GM23338 (cell line): ENCODE results near the gene IMMP2L.

Experiments used
- CREB1 ChIP-seq: fragments of 250-450 bp; sonication (Bioruptor Pico); IDR thresholded peaks from 2 replicates; pipeline ENCODE4 v1.5.0; 2020; ENCODE audit warnings: low read depth, mild to moderate bottlenecking, moderate library complexity
- CTCF ChIP-seq, 2 experiments: fragments of 200-600 bp in 1 of 2; sonication (generic) in 1 of 2; conservative IDR thresholded peaks; 2 replicates each; pipeline versions ENCODE4 v1.5.1 to v1.6.1; 2016 to 2017; ENCODE audit warnings: antibody characterized with exemption in 2 of 2, low read depth in 2 of 2, mild to moderate bottlenecking in 2 of 2, moderate library complexity in 1 of 2
- EZH2 ChIP-seq: fragments of 200-600 bp; sonication (generic); IDR thresholded peaks from one replicate; pipeline ENCODE4 v1.8.0; 2017; ENCODE audit warnings: antibody characterized with exemption, mild to moderate bottlenecking, low read depth; ENCODE audit not compliant: unreplicated experiment
- EZH2phosphoT487 ChIP-seq: fragments of 200-600 bp; sonication (generic); IDR thresholded peaks from one replicate; pipeline ENCODE4 v1.8.1; 2018; ENCODE audit warnings: antibody characterized with exemption; ENCODE audit not compliant: unreplicated experiment
- JUNB ChIP-seq: IDR thresholded peaks from one replicate; pipeline ENCODE4 v1.6.1; 2016; ENCODE audit warnings: antibody characterized with exemption; ENCODE audit not compliant: unreplicated experiment
- POLR2AphosphoS5 ChIP-seq: IDR thresholded peaks from 2 replicates; pipeline ENCODE4 v1.6.1; 2016; ENCODE audit warnings: antibody characterized with exemption, low read depth
- REST ChIP-seq: IDR thresholded peaks from one replicate; pipeline ENCODE4 v1.6.1; 2018; ENCODE audit warnings: antibody characterized with exemption; ENCODE audit not compliant: unreplicated experiment
- ZNF114 ChIP-seq: fragments of 250-450 bp; sonication (Bioruptor Pico); IDR thresholded peaks from 2 replicates; pipeline ENCODE4 v1.5.0; 2020; ENCODE audit warnings: mild to moderate bottlenecking, moderate library complexity
- ZNF331 ChIP-seq: fragments of 250-450 bp; sonication (Bioruptor Pico); IDR thresholded peaks from 2 replicates; pipeline ENCODE4 v1.5.0; 2020; ENCODE audit warnings: low read depth, mild to moderate bottlenecking, moderate library complexity
- ZNF462 ChIP-seq: fragments of 250-450 bp; sonication (Bioruptor Pico); IDR thresholded peaks from 2 replicates; pipeline ENCODE4 v1.5.0; 2020; ENCODE audit warnings: mild to moderate bottlenecking, moderate library complexity
- TF ChIP-seq, protein P1 (sequence below): IDR thresholded peaks from 2 replicates; pipeline ENCODE4 v1.6.1; 2016; ENCODE audit warnings: antibody characterized with exemption

DNA sequence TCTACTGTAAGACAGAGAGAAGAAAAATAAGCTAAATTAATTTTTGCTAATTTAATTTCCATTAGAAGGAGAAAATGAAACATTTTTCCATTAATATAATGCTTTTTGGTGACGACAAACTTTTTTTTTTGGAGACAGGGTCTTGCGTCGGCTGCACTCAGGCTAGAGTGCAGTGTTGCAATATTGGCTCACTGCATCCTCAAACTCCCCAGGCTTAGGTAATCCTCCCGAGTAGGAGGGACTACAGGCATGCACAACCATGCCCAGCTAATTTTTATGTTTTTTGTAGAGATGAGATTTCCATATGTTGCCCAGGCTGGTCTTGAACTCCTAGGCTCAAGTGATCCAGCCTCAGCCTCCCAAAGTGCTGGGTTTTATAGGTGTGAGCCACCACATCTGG, 701.1 kb downstream of the IMMP2L start:
- TF ChIP-seq EZH2 (no peak), CTCF (conservative IDR thresholded peaks at IDR 0.05; ENCODE audit: low read depth in 2 of 2) (no peak), CREB1 (CRISPR knock-in tag) (no peak), POLR2AphosphoS5 (no peak), ZNF331 (CRISPR knock-in tag) (no peak), ZNF114 (no peak), ZNF462 (CRISPR knock-in tag) (no peak), EZH2phosphoT487 (no peak), JUNB (no peak), REST (no peak)
- TF ChIP-seq, protein P1, sequence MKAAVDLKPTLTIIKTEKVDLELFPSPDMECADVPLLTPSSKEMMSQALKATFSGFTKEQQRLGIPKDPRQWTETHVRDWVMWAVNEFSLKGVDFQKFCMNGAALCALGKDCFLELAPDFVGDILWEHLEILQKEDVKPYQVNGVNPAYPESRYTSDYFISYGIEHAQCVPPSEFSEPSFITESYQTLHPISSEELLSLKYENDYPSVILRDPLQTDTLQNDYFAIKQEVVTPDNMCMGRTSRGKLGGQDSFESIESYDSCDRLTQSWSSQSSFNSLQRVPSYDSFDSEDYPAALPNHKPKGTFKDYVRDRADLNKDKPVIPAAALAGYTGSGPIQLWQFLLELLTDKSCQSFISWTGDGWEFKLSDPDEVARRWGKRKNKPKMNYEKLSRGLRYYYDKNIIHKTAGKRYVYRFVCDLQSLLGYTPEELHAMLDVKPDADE: no peak
